SU-DHL-6 (cell line): ENCODE results near the gene AP2A2.

Source experiments
- CTCF ChIP-seq: fragments of 200-600 bp; sonication (generic); IDR thresholded peaks from one replicate; pipeline ENCODE4 v1.5.1; 2017; ENCODE audit warnings: antibody characterized with exemption, mild to moderate bottlenecking, low read length, moderate library complexity; ENCODE audit not compliant: insufficient read depth, poor library complexity, severe bottlenecking
- EZH2phosphoT487 ChIP-seq: fragments of 200-600 bp; sonication (generic), shearing (Covaris generic); conservative IDR thresholded peaks from 2 replicates; pipeline ENCODE4 v1.6.1; 2018; ENCODE audit warnings: mild to moderate bottlenecking, antibody characterized with exemption, low read length, moderate library complexity, mixed read lengths

- TF ChIP-seq CTCF (no peak), EZH2phosphoT487 (no peak)
These were observed 8.9 kb downstream of the AP2A2 start for GRCh38 chr11:934527-934926.
